Gastroesophageal sphincter (tissue), 4 donors: Measurements from ENCODE around the gene CKMT2. TPM values are rescaled to one million over a fixed set of nuclear protein-coding genes. Genes with fewer than 3 reads are reported as not detected.

Source experiments
- ATAC-seq: fragments of 150-250 bp; one replicate; pipeline ENCODE4 v1.9.1; 2016; ENCODE audit warnings: mild to moderate bottlenecking, moderate library complexity
- H3K27ac ChIP-seq, 4 donors: fragments of 200-600 bp; sonication (generic) in 3 of 4; 1 replicate in 3 of 4; 2 replicates in 1 of 4; pipeline ENCODE4 v1.5.1; 2016 to 2019
- H3K27me3 ChIP-seq: fragments of 200-600 bp; sonication (generic); one replicate; pipeline ENCODE4 v1.5.1; 2019
- H3K36me3 ChIP-seq, 2 donors: fragments of 200-600 bp; sonication (generic); one replicate each; pipeline ENCODE4 v1.5.1; 2019; ENCODE audit warnings: control low read depth in 1 of 2
- H3K4me1 ChIP-seq, 3 donors: fragments of 200-600 bp; sonication (generic); 1 replicate in 2 of 3; 2 replicates in 1 of 3; pipeline ENCODE4 v1.5.1; 2016 to 2019; ENCODE audit warnings: control low read depth in 2 of 3
- H3K4me3 ChIP-seq, 2 donors: fragments of 200-600 bp; sonication (generic); one replicate each; pipeline ENCODE4 v1.5.1; 2019; ENCODE audit warnings: mild to moderate bottlenecking in 1 of 2, moderate library complexity in 1 of 2
- H3K9me3 ChIP-seq, 3 donors: fragments of 200-600 bp; sonication (generic); one replicate each; pipeline ENCODE4 v1.5.1; 2017 to 2019; ENCODE audit warnings: control low read depth in 2 of 3
- CTCF ChIP-seq, 4 experiments: fragments of 200-600 bp in 2 of 4; fragments of 450-650 bp in 2 of 4; sonication (generic) in 1 of 4; IDR thresholded peaks; one replicate each; pipeline ENCODE4 v1.5.1; 2017 to 2019; ENCODE audit warnings: antibody characterized with exemption in 4 of 4, mild to moderate bottlenecking in 2 of 4, moderate library complexity in 2 of 4
- EP300 ChIP-seq: sonication (generic); formaldehyde crosslinking; IDR thresholded peaks from one replicate; pipeline ENCODE4 v1.6.1; 2017; ENCODE audit warnings: antibody characterized with exemption, mild to moderate bottlenecking
- POLR2A ChIP-seq, 2 donors: fragments of 450-650 bp; IDR thresholded peaks; one replicate each; pipeline ENCODE4 v1.6.1; 2017; ENCODE audit warnings: antibody characterized with exemption in 2 of 2, mild to moderate bottlenecking in 2 of 2, moderate library complexity in 1 of 2
- POLR2AphosphoS5 ChIP-seq: sonication (generic); formaldehyde crosslinking; IDR thresholded peaks from one replicate; pipeline ENCODE4 v1.6.1; 2017; ENCODE audit warnings: antibody characterized with exemption
- WGBS, 2 donors: methylation state at CpG; one replicate each; pipeline ENCODE4 v1.1.5; 2018; ENCODE audit warnings: low coverage in 1 of 2; 5-methylcytosine and 5-hydroxymethylcytosine counted together
- total RNA-seq, 4 donors: library from RNA; depleted of rRNA; stranded (reverse); fragments of >200 nt; gene quantifications; one replicate each; pipeline ENCODE4 v1.1.0, GENCODE V29; 2016

Gene CKMT2
- total RNA-seq, 4 donors from 2014 or later = 3.9 to 33.6 (median 14.2) TPM

DNA sequence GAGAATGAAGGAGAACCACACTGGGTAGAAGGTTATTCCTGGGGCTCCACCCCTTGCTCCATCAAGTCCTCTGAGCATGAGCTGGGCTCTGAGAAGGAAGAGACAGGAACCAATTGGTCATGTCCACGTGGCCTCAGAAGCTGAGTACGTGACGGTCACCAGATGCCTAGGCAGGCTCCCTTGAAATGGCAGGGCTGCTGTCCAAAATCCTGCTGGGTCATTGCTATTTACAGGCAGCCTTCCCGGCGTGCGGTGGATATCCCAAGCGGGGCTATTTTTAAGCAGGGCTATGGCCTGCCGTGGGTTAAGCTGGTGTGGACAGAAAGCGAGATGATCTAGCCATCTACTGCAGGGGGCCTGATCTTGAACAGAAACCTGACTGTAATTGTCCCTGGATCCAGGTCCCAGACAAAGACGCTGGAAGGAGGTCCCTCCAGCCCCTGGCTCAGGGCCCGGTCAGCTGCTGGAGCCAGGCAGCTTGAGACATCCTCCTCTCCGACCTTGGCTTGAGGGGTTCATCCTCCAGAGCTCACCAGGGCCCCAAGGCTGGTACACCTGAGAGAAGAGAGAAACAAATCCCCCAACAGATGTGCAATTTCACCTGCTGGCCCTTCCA, 550 bp upstream of the CKMT2 start:
- Histone ChIP-seq H3K4me3 (peak overlapping the region; percentile 29 to 48), H3K9me3 (no peaks in the 10 kb centered on the region), H3K4me1 (peaks cover 4 to 43% (median 10%) of the 10 kb centered on the region in 3 donors), H3K27me3 (no peaks in the 10 kb centered on the region), H3K36me3 (no peaks in the 10 kb centered on the region), H3K27ac (peak overlapping the region; percentile 64 to 83 (median 82))
- TF ChIP-seq CTCF (IDR thresholded peaks at IDR 0.05) (no peak), POLR2AphosphoS5 (peak; percentile 52)
- WGBS, 2 donors = 4% methylated on average over 6 of the region's 12 CpGs; no CpG with 5 or more reads in 1 of the 2 donors
- ATAC-seq = peak; percentile 63

- no peak overlapping the region for H3K4me3 ChIP-seq
- peak overlapping the region in 3 of 4 donors; percentile 50 to 81 (median 61) for H3K27ac ChIP-seq
- H3K36me3 ChIP-seq = no peaks in the 10 kb centered on the region
- WGBS, 2 donors = 83% methylated on average over 5 of the region's 7 CpGs; no CpG with 5 or more reads in 1 of the 2 donors
- peaks cover 4 to 43% (median 10%) of the 10 kb centered on the region in 3 donors for H3K4me1 ChIP-seq
- H3K9me3 ChIP-seq = no peaks in the 10 kb centered on the region
- H3K27me3 ChIP-seq = no peaks in the 10 kb centered on the region
- ATAC-seq = no peak
- TF ChIP-seq POLR2A (IDR thresholded peaks at IDR 0.05) = no peak
- no peak for TF ChIP-seq CTCF (IDR thresholded peaks at IDR 0.05)
- no peak for TF ChIP-seq EP300
- TF ChIP-seq POLR2AphosphoS5 = no peak
These were observed 1.2 kb downstream of the CKMT2 start for GRCh38 chr5:81234299-81234698.

- Histone ChIP-seq H3K9me3 (no peaks in the 10 kb centered on the region), H3K27ac (peak overlapping the region in 3 of 4 donors; percentile 50 to 81 (median 61)), H3K4me1 (peaks cover 4 to 43% (median 10%) of the 10 kb centered on the region in 3 donors), H3K4me3 (no peak overlapping the region), H3K36me3 (no peaks in the 10 kb centered on the region), H3K27me3 (no peaks in the 10 kb centered on the region)
- ATAC-seq = no peak
- no peak for TF ChIP-seq CTCF (IDR thresholded peaks at IDR 0.05)
- no peak for TF ChIP-seq POLR2AphosphoS5
- no peak for TF ChIP-seq POLR2A (IDR thresholded peaks at IDR 0.05)
- TF ChIP-seq EP300 = no peak
- 67 to 92% methylated on average over 1 to 2 of the region's 3 CpGs for WGBS, 2 donors
These were observed 1.7 kb downstream of the CKMT2 start for GRCh38 chr5:81234801-81235200.

DNA sequence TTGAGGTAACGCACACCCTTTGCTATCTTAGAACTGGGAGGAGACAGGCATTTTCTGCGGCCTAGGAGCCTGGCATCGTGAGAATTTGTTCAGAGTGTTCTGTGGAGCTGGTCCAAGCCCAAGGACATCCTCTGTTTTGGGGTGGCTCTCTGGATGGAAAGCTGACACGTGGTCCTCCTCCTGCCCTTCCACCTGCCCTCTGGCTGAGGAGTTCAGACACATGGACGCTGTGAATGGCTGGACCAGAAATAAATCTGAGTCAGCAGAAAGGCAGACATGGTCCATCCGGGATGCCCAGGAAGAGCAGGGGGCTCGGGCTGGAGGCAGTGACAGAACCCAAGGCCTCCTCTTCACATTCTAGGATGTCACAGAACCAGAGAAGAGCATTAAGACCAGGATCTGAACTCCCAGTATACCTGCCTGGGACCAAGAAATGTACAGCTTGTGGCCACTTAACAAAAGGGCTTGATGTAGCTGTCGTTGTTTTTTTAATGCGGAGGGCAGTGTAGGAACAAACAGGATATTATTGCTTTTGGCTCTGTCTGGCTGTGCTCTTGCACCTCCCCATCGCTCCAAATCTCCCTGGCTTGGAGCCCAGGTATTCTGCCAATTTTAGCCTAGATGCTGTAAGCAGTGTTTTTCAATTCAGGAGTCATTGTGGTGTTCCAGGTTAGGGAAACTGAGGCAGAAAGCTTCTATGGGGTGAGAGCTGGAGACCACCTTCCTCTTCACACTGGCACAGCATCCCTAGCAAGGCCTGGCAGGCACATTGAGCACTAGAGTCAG, 2.4 kb downstream of the CKMT2 start:
- Histone ChIP-seq H3K27me3 (no peaks in the 10 kb centered on the region), H3K4me1 (peaks cover 4 to 49% (median 10%) of the 10 kb centered on the region in 3 donors), H3K9me3 (no peaks in the 10 kb centered on the region), H3K36me3 (no peaks in the 10 kb centered on the region), H3K27ac (peak overlapping the region in 3 of 4 donors; percentile 50 to 81 (median 61)), H3K4me3 (no peak overlapping the region)
- no peak for ATAC-seq
- TF ChIP-seq POLR2A (IDR thresholded peaks at IDR 0.05) (no peak), EP300 (no peak), POLR2AphosphoS5 (no peak), CTCF (IDR thresholded peaks at IDR 0.05) (no peak)
- 48 to 55% methylated on average over 4 to 8 of the region's 10 CpGs for WGBS, 2 donors
